DMS 273 treated with DMSO at 0.1 percent for 48 hours (cell line): ENCODE measurements around the gene DBN1.
A peak's percentile ranks its signal among the peaks of the same experiment; 100 is the strongest.

Experiments used
- DNase-seq: peaks from one replicate; lab custom pipeline; 2025; lab: John Stamatoyannopoulos, UW

The DBN1 gene

DNA sequence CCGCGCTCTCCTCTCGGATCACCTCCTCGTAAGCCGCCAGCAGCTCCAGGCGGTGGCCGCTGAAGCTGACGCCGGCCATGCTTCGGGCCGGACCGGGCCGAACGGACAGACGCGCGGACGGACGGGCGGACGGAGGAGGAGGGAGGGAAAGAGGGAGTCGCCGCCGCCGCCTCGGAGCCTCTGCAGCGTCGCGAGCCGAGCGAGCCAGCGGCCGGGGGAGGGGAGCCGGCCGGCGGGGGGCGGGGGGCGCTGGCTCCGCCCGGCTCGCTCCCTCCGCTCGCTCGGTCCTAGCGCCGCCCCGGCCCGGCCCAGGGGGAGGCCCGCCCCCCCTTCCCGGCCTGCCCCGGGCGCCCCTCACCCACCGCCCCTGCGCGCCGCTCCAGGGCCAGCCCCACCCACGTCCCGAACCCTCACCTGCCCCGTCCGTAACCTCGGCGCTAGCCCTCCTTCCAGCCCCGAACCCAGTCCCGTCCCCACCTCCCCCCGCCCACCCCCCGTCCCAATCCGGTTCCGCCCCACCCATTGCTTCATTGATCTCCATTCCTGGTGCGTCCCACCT, at the start of gene DBN1:
TSS of gene DBN1 (minus strand) at position 192 of the 559 bp plus-strand sequence. CDS start at position 79, 113 bp downstream.
- DNase-seq, result no peak

DNA sequence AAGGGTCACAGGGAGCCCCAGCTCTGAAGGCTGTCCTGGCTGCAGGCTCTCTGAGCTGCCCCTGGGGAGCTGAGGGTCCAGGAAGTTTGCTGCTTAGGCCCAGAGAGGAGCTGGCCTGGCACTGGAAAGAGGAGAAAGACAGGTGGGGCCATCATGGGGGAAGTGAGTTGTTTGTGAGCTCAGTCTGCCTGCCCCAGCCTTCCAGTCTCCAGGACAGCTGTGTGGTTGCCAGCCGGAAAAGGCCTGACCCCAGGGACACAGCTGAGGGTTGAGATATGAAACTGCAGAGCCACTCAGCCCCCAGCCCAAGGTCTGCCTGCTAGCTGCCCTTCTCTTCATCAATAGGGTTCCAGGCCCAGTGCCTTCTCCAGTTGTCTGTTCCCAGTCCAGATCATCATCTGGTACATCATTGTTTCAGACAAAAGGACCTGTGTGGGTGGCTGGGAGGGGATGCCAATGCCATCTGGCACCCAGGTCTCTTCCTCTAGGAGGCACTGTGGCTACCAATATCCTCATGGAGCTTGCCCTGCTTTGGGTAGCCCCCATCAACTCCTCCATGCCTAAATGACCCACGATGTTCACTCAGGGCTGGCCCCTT, 47.6 kb upstream of the DBN1 start:
- no peak for DNase-seq

DNA sequence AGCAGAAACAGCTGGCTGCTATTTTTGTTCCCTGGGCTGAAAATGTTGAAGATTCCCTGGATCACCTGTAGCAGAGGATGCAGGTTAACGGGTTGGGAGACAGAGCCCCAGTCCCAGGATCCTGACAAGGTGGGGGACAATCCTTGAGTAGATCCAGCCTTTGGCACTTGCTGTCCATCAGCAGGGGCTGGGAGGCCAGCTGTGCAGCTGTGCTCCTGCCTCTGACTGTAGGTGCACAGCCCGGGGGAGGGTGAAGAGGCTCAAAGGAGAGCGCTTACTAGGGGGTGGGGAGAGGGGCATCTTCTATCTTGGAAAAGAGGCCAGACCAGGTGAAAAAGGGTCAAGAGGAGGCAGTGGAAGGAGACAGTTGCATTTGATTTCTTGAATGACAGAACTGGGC, 46.8 kb upstream of the DBN1 start:
- no peak for DNase-seq

DNA sequence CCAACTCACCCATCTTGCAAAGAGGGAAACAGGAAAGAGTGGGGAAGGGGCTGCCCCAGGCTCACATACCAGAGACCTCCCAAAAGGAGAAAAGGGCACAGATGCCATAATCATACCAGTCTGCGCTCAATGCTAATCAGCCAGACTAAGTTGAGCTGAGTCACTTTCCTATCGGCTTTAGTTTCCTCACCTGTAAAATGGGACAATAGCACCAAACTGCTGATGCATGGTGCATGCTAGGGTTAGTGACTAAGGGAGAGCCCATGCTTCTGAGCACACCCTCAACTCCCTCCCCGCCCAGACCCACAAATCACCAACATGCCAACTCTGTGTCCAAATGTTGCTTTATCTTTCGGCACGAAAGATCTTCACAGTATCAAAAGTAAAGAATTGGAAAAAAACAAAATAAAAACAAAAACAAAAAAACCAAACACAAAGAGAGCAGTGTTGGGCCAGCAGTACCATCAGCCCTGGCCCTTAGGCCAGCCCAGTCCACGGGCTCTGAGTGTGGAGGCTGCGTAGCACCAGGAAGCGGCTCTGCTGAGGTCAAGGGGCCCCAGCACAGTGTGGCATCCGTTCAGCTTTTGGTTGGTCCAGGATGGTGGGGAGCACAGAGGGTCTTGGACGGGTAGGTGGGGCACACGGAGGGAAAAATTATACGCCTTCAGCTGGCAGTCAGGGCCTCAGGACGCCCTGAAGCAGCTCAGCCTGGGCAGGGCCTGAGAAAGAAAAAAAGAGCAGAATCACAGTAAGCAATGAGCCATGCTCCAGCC, 46.2 kb upstream of the DBN1 start:
- no peak for DNase-seq

DNA sequence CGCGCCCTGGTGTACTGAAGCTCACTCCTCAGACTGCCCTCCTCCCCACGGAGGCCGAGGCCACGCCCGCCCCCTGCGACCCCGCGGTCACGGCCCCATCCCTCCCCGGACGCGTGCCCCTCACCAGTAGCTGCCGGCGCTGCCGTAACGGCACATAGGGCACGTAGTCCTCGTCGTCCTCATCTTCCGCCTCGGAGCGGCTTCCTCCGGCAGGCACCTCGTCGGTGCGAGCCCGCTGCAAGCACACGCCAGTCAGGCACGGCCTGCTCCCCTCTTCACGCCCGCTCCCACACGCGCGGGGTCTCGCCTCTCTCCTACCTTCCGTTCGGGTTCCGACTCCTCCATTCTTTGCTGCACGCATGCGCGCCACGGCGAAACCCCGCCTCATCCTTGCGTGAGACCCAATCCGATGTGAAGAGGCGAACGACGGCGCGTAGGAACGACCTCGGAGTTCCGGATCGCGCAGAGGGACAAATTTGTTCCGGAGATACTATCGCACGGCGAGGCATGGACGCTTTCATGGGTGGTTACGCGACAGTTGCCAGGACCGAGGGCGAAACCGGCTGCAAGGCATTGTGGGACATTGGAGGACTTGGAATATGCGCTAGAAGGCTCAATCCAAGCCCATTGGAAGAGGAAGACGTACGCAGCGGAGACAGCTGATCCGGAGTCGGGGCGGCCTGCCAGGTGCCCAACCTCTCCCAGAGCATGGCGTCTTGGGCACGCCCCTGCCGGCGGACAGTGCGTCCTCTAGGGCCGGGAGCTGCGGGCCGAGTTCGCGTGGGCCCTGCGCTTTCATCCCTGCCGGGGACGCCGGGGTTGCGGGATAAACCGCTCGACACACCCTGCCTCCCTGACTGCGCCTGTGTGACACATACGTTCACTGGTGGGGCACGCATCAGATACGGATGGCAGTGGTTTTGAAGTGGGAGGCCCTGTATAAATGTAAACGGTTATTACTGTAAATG, 43.5 kb upstream of the DBN1 start, which contains the start of gene DDX41:
TSS of gene DDX41 (minus strand) at position 361 of the 968 bp plus-strand sequence. CDS start at position 345, 16 bp downstream.
- DNase-seq, result peak; percentile 96

DNA sequence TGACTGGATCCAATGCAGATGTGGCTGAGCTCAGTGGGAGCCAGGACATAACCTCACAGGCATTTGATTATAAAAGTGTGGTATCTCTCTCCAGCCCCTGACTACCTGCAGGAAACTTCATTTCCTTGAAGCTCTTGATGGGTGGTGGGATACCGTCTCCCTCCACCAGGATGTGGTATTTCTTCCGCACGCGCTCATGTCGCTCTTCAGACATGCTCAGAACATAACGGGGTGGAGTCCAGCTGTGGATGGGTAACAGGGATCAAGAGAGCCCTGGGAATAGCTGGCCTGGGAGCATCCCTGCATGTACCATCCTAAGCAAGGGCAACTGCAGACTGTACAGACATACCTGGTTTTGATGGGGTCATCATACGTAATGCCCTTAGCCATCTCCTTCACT, 42.1 kb upstream of the DBN1 start:
- no peak for DNase-seq

DNA sequence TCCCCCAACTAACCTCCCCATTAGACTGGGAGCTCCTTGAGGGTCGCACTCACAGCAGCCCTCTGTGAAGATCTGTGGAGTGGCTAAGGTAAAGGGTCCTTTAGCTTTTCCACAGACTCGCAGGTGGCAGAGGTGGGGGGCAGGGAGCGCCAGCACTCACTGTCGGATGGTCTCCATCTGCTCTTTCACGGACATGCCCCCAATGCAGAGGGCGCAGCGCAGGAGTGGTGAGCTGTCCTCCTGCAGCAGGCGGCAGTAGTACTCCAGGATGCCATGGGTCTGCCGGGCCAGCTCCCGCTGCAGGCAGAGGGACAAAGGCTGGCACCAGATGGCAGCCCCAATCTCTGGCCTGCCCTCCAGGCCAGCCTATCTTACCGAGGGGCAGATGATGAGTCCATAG, 41.1 kb upstream of the DBN1 start:
- DNase-seq, result no peak

DNA sequence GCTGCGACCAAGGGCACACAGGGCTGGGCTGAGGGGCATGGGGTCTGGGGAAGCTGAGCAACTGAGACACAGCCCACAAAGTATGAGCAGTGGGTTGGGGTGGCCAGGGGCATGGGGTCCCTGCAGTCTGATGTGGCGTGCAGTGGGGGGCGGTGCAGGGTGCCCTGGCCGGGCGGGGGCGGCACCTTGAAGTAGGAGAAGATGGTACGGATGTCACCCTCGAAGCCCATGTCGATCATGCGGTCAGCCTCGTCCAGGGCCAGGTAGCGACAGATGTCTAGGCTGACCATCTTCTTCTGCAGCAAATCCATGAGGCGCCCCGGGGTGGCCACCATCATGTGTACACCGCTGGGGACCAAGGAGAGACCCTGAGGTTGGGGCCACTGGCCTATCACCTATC, 40.1 kb upstream of the DBN1 start:
- DNase-seq, result no peak

DNA sequence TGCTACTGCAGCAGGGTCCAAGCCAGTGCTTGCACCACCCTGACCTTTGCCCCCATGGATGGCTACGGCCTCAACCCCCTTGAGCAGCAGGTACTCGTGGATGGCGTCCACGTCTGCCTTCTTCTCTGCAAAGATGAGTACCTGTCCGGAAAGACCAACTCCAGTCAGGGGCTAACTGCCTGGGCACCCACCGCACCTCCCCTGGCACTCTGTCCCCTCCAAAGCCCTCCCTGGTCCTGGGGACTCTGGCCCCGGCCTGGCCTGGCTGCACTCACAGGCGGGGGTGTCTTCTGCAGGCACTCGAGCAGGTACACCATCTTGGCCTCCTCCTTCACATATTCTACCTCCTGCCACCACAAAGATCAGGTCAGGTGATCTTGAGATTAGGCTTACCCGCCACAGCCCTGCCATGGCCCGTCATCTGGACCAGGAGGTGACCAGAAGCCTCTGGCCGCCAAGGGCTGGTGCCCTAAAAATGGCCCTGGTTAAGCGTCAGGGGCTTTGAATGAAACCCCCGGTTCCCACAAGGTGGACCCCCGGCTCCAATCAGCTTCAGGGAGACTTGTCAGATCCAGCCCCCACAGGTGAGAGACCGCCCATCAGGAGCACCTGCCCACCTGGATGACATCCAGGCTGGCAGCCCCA, 39.4 kb upstream of the DBN1 start:
- DNase-seq, result no peak

DNA sequence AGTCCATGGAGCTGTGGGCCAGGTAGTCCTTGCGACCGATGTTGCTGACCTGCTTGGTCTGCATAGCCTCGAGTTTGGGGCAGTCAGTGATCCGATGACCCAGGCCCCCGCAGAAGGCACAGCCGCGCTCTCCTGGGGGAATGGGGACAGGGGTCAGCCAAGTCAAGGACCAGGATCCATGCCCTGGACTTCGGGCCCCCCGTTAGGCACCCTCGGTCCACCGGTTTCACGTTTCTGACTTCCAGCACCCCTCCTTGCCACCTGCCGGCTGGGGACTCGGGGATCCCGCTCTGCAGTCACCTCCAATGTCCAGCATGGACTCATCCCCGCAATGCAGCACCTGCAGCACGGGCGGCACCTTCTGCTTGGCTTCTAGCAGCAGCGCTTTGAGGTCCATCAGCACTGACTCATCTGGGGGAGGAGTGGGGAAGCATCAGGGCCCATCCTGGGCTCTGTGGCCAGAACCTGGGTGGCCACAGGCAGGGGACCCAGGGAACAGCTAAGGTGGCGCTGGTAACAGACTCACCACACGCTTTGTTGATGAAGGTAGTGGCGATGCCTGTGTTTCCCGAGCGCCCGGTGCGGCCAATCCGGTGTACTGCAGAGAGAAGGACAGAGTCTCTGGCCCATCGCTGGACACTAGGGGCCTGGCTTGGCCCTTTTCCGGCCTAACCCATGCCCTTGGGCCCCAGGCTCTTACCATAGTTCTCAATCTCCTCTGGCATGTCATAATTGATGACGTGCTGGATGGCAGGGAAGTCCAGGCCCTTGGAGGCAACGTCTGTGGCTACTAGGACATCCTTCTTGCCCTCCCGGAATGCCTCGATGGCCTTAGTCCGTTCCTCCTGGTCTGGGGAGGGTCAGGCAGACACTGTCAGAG, 38.6 kb upstream of the DBN1 start:
- no peak for DNase-seq

DNA sequence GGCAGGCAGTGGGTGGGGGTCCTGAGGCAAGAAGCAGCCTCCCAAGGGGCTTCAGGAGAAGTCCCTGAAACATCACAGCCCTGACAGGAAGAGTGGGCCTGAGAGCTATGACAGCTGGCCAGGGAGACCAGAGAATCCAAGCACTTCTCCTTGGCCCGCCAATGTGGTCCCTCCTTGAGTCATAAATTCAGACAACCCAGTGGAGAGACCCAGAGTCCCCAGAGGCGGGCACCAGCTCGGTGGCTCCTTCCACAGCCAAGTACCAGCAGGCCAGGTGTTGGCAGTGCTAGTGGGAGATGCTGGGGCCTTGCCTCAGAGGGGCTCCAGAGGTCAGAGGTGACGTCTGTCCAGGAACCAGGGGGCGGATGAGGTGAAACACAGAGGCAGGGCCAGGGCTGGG, 37.7 kb upstream of the DBN1 start:
- DNase-seq, result no peak

DNA sequence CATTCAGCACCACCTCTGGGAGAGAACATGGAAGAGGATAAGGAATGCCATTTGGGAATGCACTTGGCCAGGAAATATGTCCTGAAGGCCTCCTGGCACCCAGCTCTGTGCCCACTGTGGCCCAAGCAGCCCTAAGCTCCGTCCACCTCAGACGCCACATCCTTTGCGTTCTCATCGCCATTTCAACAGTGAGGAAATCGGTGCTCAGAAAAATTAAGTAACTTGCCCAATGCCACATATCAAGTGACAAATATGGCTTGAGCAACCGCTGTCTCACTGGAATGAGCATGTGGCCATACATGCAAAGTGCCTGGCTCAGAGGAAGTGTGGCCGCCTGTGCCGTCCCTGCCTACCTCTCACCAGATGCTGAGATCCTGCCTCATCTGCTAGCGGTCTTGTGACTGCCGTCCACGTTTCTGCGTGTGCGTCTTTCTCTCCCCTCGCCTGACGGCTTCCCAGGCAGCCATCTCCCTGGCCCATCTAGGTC, 37.2 kb upstream of the DBN1 start:
- DNase-seq, result no peak

DNA sequence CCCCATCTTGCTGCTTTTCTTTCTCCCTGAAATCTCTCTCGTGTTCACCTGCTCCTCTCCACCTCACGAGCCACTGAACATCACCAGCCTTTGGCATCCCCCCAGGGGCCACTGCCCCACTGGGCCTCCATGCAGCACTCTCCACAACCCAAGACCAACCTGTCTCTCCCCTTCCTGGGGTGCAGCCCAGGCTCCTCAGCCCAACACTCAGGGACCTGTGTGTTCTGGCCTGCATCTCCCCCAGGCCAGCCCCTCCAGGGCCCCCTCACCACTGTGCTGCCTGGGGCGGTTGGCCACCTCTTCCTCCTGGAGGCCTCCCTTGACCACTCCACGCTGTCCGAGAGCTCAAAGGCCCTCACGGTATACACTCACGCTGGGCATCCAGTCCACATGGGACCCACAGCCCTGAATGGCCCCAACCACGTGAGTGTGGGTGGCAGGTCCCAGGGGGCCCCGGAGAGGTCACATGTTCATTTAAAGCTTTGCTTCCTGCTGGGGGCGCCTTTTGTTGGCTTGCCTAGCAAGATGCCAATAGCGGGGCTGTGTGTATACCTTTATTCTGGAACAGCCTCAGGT, 36.6 kb upstream of the DBN1 start:
- no peak for DNase-seq

DNA sequence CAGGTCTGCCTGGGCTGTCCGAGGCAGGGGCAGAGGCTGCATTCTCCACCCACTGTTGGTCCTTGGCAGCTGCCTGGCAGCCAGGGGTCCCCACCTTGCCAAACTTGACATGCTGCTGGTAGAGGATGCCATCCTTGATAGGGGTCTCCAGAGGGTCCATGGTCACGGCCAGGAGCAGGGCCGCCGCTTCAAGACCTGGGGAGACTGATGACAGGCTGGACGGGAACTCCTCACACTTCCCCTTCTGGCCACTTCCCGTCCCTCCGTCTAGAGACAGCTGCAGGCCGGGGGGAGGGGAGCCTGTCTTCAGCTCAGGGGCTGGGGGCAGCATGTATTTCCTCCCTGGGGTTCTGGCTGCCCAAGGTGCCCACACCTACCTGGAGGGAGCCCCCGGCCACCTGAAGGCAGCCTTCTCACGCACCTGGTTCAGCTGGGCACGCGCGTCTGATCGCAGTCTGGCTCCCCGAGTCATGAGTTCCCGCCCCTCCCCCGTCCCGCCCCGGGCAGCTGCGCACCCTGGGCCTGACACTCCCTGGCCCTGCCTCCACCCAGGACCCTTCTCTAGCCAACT, 36.0 kb upstream of the DBN1 start, which contains the start of gene DOK3:
TSS of gene DOK3 (minus strand) at position 446 of the 571 bp plus-strand sequence. CDS start at position 160, 286 bp downstream.
- no peak for DNase-seq

DNA sequence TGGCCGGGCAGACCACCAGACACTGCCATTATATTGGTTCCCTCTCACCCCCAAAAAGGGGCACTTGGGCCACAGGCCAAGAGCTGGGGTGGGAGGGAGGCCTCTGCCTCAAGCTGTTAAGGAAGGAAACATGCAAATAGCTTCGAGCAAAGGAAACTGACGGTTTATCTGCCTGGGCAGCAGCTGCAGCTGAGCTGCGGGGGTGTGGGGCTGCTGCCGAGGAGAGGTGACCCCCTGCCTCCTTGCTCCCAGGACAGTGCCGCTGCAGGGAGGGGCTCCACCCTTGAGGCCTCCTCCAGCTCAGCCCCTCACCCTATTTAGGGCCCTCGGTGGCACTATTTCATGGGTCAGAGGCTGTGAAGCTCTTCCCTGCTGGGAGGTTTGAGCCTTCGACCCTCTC, 35.4 kb upstream of the DBN1 start:
- no peak for DNase-seq

DNA sequence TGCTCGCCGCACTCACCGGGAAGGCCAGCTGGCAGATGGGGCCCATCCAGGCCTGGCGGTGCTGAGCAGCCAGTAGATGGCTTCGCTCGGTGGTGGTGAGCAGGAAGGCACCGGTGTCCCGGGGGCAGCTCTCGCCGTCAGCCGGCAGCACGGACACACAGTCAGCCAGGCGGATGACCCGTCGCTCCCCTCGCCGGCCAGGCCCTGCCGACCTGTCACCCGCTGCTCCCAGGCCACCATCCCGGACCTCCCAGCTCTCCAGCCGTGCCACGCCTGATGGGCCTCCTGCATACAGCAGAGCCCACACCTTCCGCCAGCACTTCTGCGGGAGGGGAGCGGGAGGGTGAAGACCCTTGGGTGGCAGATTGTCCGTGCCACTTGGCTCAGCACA, 34.8 kb upstream of the DBN1 start:
- no peak for DNase-seq

DNA sequence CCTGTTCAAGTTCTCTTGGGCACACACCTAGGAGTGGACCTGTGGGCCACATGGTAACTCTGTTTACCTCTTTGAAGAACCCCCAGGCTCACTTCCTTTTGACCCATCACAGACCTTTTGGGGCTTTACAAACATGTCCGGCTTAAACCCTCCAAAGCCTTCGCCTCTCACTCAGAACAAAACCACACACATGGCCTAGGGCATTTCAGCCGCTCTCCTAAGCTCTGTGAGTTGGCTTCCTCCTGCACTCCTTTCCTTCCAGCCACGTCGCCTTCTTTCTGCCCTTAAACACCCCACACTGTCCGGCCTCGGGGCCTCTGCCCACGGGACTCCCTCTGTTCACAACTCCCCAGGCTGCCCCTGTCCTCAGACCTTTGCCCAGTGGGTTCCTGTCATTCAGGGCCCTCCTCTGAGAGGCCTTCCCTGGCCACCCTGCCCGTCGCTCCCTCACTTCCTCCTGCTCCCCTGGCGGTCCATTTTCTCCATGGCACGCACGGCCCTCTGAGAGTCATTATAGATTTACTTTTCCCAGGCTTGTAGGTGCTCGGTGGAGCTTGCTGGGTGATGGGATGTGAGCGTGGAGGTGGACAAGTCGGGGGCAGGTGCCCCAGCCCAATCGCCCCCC, 34.3 kb upstream of the DBN1 start:
- no peak for DNase-seq

DNA sequence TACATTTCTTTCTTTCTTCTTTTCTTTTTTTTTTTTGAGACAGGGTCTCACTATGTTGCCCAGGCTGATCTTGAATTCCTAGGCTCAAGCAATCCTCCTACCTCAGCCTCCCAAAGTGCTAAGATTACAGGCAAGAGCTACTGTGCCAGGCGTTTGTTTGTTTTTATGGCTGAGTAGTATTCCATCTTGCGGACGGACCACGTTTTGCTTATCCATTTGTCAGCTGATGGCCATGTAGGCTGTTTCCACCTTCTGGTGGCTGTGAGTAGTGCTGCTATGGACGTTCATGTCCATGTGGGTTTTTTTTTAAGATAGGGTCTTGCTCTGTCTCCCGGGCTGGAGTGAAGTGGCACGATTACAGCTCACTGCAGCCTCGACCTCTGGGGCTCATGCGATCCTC, 33.7 kb upstream of the DBN1 start:
- DNase-seq, result no peak

DNA sequence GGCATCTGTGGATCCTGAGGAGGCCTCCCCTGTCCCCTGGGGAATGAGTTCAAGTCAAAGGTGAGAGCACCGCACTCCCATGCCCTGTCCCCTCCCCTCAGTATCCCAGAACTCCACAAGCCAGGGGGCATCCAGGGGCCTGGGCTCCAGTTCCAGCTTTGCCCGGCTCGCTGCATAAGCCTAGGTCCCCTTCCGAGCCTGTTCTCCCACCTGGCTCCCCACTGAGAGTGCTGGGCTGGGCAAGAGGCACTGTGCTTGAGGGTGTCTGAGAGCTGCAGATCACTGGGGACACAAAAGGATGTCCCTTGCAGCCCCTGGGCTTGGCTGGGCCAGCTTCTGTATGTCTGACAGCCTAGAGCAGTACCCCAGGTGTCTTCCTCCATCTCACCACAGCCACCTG, 31.6 kb upstream of the DBN1 start:
- DNase-seq, result no peak
